ENCODE data around the gene BBS9. TPM values are rescaled to one million over a fixed set of nuclear protein-coding genes. Genes with fewer than 3 reads are reported as not detected.

The BBS9 gene
- total RNA-seq, 1 experiment from 2014 or later, result 4.7 TPM

GRCh38 chr7:33581236-33581635 lies 451.9 kb downstream of the BBS9 start:
- Mint-ChIP-seq H3K27ac (ENCODE audit: unreplicated experiment) (no peak overlapping the region), H3K36me3 (ENCODE audit: insufficient read depth, unreplicated experiment) (no peaks in the 10 kb centered on the region), H3K4me3 (ENCODE audit: unreplicated experiment) (no peak overlapping the region), H3K27me3 (ENCODE audit: insufficient read depth, unreplicated experiment) (no peaks in the 10 kb centered on the region), H3K9me3 (ENCODE audit: unreplicated experiment) (no peaks in the 10 kb centered on the region), H3K4me1 (ENCODE audit: low read depth, unreplicated experiment) (no peaks in the 10 kb centered on the region)
- Histone ChIP-seq H3K9me3 (no peaks in the 10 kb centered on the region), H3K27me3 (replicated peaks; ENCODE audit: control insufficient read depth, insufficient read depth, low read length) (no peaks in the 10 kb centered on the region), H3K4me3 (ENCODE audit: low read depth, low read length) (no peak overlapping the region), H3K4me1 (no peaks in the 10 kb centered on the region), H3K36me3 (ENCODE audit: control insufficient read depth, insufficient read depth, low read length) (no peaks in the 10 kb centered on the region)
- POLR2A ChIA-PET, result no interaction called here
- TF ChIP-seq CTCF (IDR thresholded peaks at IDR 0.05; ENCODE audit: insufficient read depth in 1 of 2, low read depth in 1 of 2, low read length in 1 of 2, severe bottlenecking in 1 of 2, unreplicated experiment in 1 of 2), result no peak
- CTCF ChIA-PET, result no interaction called here
- intact Hi-C loops (cut with micrococcal nuclease; ENCODE audit: unreplicated experiment), result no loop called here
- BruUV-seq (replicated peaks), result no TSS peak
- DNase-seq, result no peak

- CTCF ChIA-PET, result no interaction called here
- Mint-ChIP-seq H3K27ac (ENCODE audit: unreplicated experiment) (no peak overlapping the region), H3K36me3 (ENCODE audit: insufficient read depth, unreplicated experiment) (no peaks in the 10 kb centered on the region), H3K4me3 (ENCODE audit: unreplicated experiment) (no peak overlapping the region), H3K27me3 (ENCODE audit: insufficient read depth, unreplicated experiment) (no peaks in the 10 kb centered on the region), H3K4me1 (ENCODE audit: low read depth, unreplicated experiment) (no peaks in the 10 kb centered on the region), H3K9me3 (ENCODE audit: unreplicated experiment) (no peaks in the 10 kb centered on the region)
- no peak for DNase-seq
- Histone ChIP-seq H3K27me3 (replicated peaks; ENCODE audit: control insufficient read depth, insufficient read depth, low read length) (no peaks in the 10 kb centered on the region), H3K4me3 (ENCODE audit: low read depth, low read length) (no peak overlapping the region), H3K36me3 (ENCODE audit: control insufficient read depth, insufficient read depth, low read length) (no peaks in the 10 kb centered on the region), H3K4me1 (no peaks in the 10 kb centered on the region), H3K9me3 (no peaks in the 10 kb centered on the region)
- intact Hi-C loops (cut with micrococcal nuclease; ENCODE audit: unreplicated experiment), result no loop called here
- BruUV-seq (replicated peaks), result no TSS peak
- no peak for TF ChIP-seq CTCF (IDR thresholded peaks at IDR 0.05; ENCODE audit: insufficient read depth in 1 of 2, low read depth in 1 of 2, low read length in 1 of 2, severe bottlenecking in 1 of 2, unreplicated experiment in 1 of 2)
- POLR2A ChIA-PET, result no interaction called here
These were observed 452.7 kb downstream of the BBS9 start for GRCh38 chr7:33582104-33582503.

- intact Hi-C loops (cut with micrococcal nuclease; ENCODE audit: unreplicated experiment), result no loop called here
- H3K27me3 Mint-ChIP-seq (ENCODE audit: insufficient read depth, unreplicated experiment), result no peaks in the 10 kb centered on the region
- no peak for TF ChIP-seq CTCF (IDR thresholded peaks at IDR 0.05; ENCODE audit: insufficient read depth in 1 of 2, low read depth in 1 of 2, low read length in 1 of 2, severe bottlenecking in 1 of 2, unreplicated experiment in 1 of 2)
- no peak overlapping the region for H3K4me3 ChIP-seq (ENCODE audit: low read depth, low read length)
- H3K9me3 ChIP-seq, result no peaks in the 10 kb centered on the region
- ChIA-PET POLR2A (no interaction called here), CTCF (no interaction called here)
- no peaks in the 10 kb centered on the region for H3K36me3 Mint-ChIP-seq (ENCODE audit: insufficient read depth, unreplicated experiment)
- H3K27me3 ChIP-seq (replicated peaks; ENCODE audit: control insufficient read depth, insufficient read depth, low read length), result no peaks in the 10 kb centered on the region
- no peaks in the 10 kb centered on the region for H3K4me1 ChIP-seq
- no TSS peak for BruUV-seq (replicated peaks)
- H3K4me1 Mint-ChIP-seq (ENCODE audit: low read depth, unreplicated experiment), result no peaks in the 10 kb centered on the region
- H3K36me3 ChIP-seq (ENCODE audit: control insufficient read depth, insufficient read depth, low read length), result no peaks in the 10 kb centered on the region
- no peak overlapping the region for H3K27ac Mint-ChIP-seq (ENCODE audit: unreplicated experiment)
- no peak for DNase-seq
- no peaks in the 10 kb centered on the region for H3K9me3 Mint-ChIP-seq (ENCODE audit: unreplicated experiment)
- H3K4me3 Mint-ChIP-seq (ENCODE audit: unreplicated experiment), result no peak overlapping the region
These were observed 453.2 kb downstream of the BBS9 start for GRCh38 chr7:33582533-33582932.
